SU-DHL-6 (cell line): ENCODE data around the gene PCARE.

ENCODE experiments used
- H2AFZ ChIP-seq: fragments of 200-600 bp; sonication (generic); 2 replicates; pipeline ENCODE4 v1.6.1; 2014; ENCODE audit warnings: low read depth, mild to moderate bottlenecking, moderate library complexity, mixed read lengths, antibody characterized with exemption, low read length; ENCODE audit not compliant: severe bottlenecking
- H3F3A ChIP-seq: fragments of 200-600 bp; shearing (Covaris generic); 2 replicates; pipeline ENCODE4 v1.6.0; 2016; ENCODE audit warnings: antibody characterized with exemption, mild to moderate bottlenecking; ENCODE audit not compliant: insufficient read depth
- H3K27ac ChIP-seq: fragments of 200-600 bp; sonication (generic); 2 replicates; pipeline ENCODE4 v1.5.1; 2016; ENCODE audit warnings: low read depth, mild to moderate bottlenecking, low read length, moderate library complexity, mixed read lengths
- H3K27me3 ChIP-seq: fragments of 200-600 bp; sonication (generic), shearing (Covaris generic); 2 replicates; pipeline ENCODE4 v1.6.0; 2014; ENCODE audit warnings: mild to moderate bottlenecking, low read length
- H3K36me3 ChIP-seq: fragments of 200-600 bp; sonication (generic); 2 replicates; pipeline ENCODE4 v1.6.1; 2014; ENCODE audit warnings: mild to moderate bottlenecking, low read length, mixed read lengths
- H3K4me2 ChIP-seq: fragments of 300-600, 200-600 bp; shearing (Covaris generic), sonication (generic); 2 replicates; pipeline ENCODE4 v1.6.0; 2014; ENCODE audit warnings: low read length, low read depth, mild to moderate bottlenecking; ENCODE audit not compliant: poor library complexity, severe bottlenecking
- H3K4me3 ChIP-seq: fragments of 200-600 bp; sonication (generic); 2 replicates; pipeline ENCODE4 v1.5.1; 2014; ENCODE audit warnings: antibody characterized with exemption, low read length, mild to moderate bottlenecking, mixed read lengths; ENCODE audit not compliant: insufficient read depth, poor library complexity, severe bottlenecking
- H3K79me2 ChIP-seq: fragments of 200-600 bp; sonication (generic); 2 replicates; pipeline ENCODE4 v1.6.1; 2014; ENCODE audit warnings: mild to moderate bottlenecking, low read length, moderate library complexity; ENCODE audit not compliant: insufficient read depth
- H3K9ac ChIP-seq: fragments of 200-600 bp; sonication (generic); 2 replicates; pipeline ENCODE4 v1.7.0; 2014; ENCODE audit warnings: mild to moderate bottlenecking, low read length
- H3K9me2 ChIP-seq: fragments of 200-600 bp; sonication (generic); replicated peaks from 2 replicates; pipeline ENCODE4 v1.6.1; 2014; ENCODE audit warnings: low read length; ENCODE audit not compliant: insufficient read depth
- H3K9me3 ChIP-seq: fragments of 200-600 bp; sonication (generic); 2 replicates; pipeline ENCODE4 v1.6.1; 2014; ENCODE audit warnings: low read length, mixed read lengths; ENCODE audit not compliant: insufficient read depth
- H4K20me1 ChIP-seq: fragments of 200-600 bp; sonication (generic); 2 replicates; pipeline ENCODE4 v1.6.1; 2014; ENCODE audit warnings: low read depth, mild to moderate bottlenecking, antibody characterized with exemption, low read length, moderate library complexity, mixed read lengths
- CTCF ChIP-seq: fragments of 200-600 bp; sonication (generic); IDR thresholded peaks from one replicate; pipeline ENCODE4 v1.5.1; 2017; ENCODE audit warnings: antibody characterized with exemption, mild to moderate bottlenecking, low read length, moderate library complexity; ENCODE audit not compliant: insufficient read depth, poor library complexity, severe bottlenecking
- EZH2phosphoT487 ChIP-seq: fragments of 200-600 bp; sonication (generic), shearing (Covaris generic); conservative IDR thresholded peaks from 2 replicates; pipeline ENCODE4 v1.6.1; 2018; ENCODE audit warnings: mild to moderate bottlenecking, antibody characterized with exemption, low read length, moderate library complexity, mixed read lengths

PCARE gene

DNA sequence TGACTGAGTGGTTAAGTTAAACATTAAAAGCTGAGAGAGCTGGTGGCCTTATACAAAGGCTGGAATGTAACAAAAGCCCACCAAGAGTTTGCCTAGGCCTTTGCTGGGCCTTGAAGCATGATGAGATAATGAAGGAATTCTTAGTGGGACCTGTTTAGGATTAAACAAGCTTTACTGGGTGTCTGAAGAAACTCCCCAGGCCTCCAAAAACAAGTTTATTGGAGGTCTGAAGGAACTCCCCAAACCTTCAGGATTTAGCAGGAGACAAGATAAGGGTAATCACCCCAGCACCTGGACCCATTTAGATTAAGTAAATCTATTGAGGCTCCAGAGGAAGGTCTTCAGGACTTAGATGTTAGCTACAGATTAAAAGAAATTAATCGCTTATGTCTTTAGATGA is 18.7 kb downstream of the PCARE start:
- no peak overlapping the region for H3K27ac ChIP-seq
- no peak overlapping the region for H3K4me3 ChIP-seq

GRCh38 chr2:29054430-29054829 is 19.9 kb downstream of the PCARE start:
- TF ChIP-seq CTCF, result no peak
- no peak for TF ChIP-seq EZH2phosphoT487
- Histone ChIP-seq H2AFZ (no peak overlapping the region), H4K20me1 (no peaks in the 10 kb centered on the region), H3K4me2 (no peak overlapping the region), H3K27ac (no peak overlapping the region), H3F3A (no peaks in the 10 kb centered on the region), H3K4me3 (no peak overlapping the region), H3K9ac (no peak overlapping the region), H3K9me3 (no peaks in the 10 kb centered on the region), H3K79me2 (no peaks in the 10 kb centered on the region), H3K36me3 (no peaks in the 10 kb centered on the region), H3K9me2 (no peaks in the 10 kb centered on the region), H3K27me3 (no peaks in the 10 kb centered on the region)

More for the DNA sequence above, 18.7 kb downstream of the PCARE start:
- Histone ChIP-seq H3K79me2 (no peaks in the 10 kb centered on the region), H3K9ac (no peak overlapping the region), H3K4me2 (no peak overlapping the region), H3K27me3 (no peaks in the 10 kb centered on the region), H3K9me3 (no peaks in the 10 kb centered on the region), H3K36me3 (no peaks in the 10 kb centered on the region), H3K9me2 (no peaks in the 10 kb centered on the region), H2AFZ (no peak overlapping the region), H4K20me1 (no peaks in the 10 kb centered on the region), H3F3A (no peaks in the 10 kb centered on the region)
- TF ChIP-seq EZH2phosphoT487 (no peak), CTCF (no peak)

DNA sequence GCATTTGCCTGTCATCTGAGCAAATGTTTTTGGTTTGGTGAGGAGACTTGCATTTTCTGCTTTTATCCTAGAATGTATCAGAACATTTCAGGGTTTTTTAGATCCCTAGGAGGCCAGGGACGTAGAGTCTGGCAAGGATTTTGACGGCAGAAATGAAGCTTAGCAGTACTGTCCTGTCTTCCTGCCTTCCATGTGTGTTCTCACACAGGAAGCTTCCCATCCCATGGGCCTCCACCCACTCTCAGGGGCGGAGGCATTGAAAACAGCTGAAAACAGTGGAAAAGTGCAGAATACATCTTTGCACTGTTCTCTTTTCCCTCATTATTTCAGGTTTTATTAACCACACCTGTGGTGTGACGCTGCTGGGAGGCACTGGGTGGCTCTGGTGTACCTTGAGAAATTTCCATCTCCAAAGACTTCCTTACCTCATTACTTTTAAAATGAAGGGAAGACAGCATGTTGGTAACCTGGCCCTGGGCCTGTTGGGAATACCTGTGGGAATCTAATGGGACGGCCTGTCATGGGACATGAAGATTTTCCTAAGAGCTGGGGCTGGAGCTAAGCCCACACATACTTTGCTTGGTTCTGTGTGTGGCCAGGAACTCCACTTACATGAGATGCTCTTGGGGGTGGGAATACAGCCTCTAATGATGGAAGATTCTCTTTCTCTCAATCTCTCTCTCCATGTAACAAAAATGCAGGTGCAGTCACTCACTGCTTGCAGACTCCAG is 20.5 kb downstream of the PCARE start:
- H2AFZ ChIP-seq, result no peak overlapping the region
- no peaks in the 10 kb centered on the region for H3K9me2 ChIP-seq
- H3K4me3 ChIP-seq, result no peak overlapping the region
- no peak overlapping the region for H3K9ac ChIP-seq
- H4K20me1 ChIP-seq, result no peaks in the 10 kb centered on the region
- no peak overlapping the region for H3K4me2 ChIP-seq
- no peak overlapping the region for H3K27ac ChIP-seq
- TF ChIP-seq CTCF, result no peak
- H3K9me3 ChIP-seq, result no peaks in the 10 kb centered on the region
- no peaks in the 10 kb centered on the region for H3K27me3 ChIP-seq
- no peaks in the 10 kb centered on the region for H3K36me3 ChIP-seq
- no peaks in the 10 kb centered on the region for H3F3A ChIP-seq
- H3K79me2 ChIP-seq, result no peaks in the 10 kb centered on the region
